HepG2 (cell line): ENCODE results near the gene CHMP2B. TPM values are rescaled to one million over a fixed set of nuclear protein-coding genes. Genes with fewer than 3 reads are reported as not detected.

Experiments used
- ATAC-seq: fragments of 200-7000 bp; cut with Tn5 transposase; 3 replicates; pipeline ENCODE4 v1.9.1; 2020; ENCODE audit warnings: mild to moderate bottlenecking, moderate library complexity
- BruUV-seq: library from RNA; stranded (reverse); fragments of 400-500 nt; replicated peaks from 2 replicates; lab custom pipeline; 2021; lab: Mats Ljungman, UMichigan
- CTCF ChIA-PET: fragments of 300-600 bp; formaldehyde crosslinking; extraction: SDS; loops from one replicate; lab custom pipeline; 2021; ENCODE audit warnings: low total read pairs, inconsistent platforms, low intra/inter-chr PET ratio; lab: Yijun Ruan, JAX
- POLR2A ChIA-PET: fragments of 350-600 bp; sonication (Branson Sonifier 250); formaldehyde crosslinking; loops from one replicate; lab custom pipeline; 2020; ENCODE audit warnings: antibody characterized with exemption, inconsistent platforms; lab: Yijun Ruan, JAX
- DNase-seq: peaks from one replicate; pipeline ENCODE4 v3.0.0-alpha.2; 2015; ENCODE audit warnings: low spot score
- FAIRE-seq: peaks from 3 replicates; lab custom pipeline; 2011; peaks lifted over from hg19 to GRCh38; lab: Jason Lieb, UNC
- H2AFZ ChIP-seq: one replicate; pipeline ENCODE4 v1.6.1; 2011; ENCODE audit warnings: low read length, inconsistent platforms
- H3K27ac ChIP-seq: fragments of 300-600 bp; 3 replicates; pipeline ENCODE4 v1.8.0; 2011; ENCODE audit warnings: mixed run types, mild to moderate bottlenecking, mixed read lengths, low read length, inconsistent platforms; ENCODE audit not compliant: insufficient read depth; ENCODE audit errors: extremely low read length
- H3K27me3 ChIP-seq, 2 experiments: fragments of 200-600 bp in 1 of 2; 2 replicates in 1 of 2; 3 replicates in 1 of 2; pipeline versions ENCODE4 v1.6.0 to v1.8.0; 2011; ENCODE audit warnings: low read length in 2 of 2, mild to moderate bottlenecking in 2 of 2, moderate library complexity in 2 of 2, inconsistent platforms in 1 of 2; ENCODE audit not compliant: insufficient read depth in 2 of 2, control insufficient read depth in 1 of 2
- H3K36me3 ChIP-seq, 2 experiments: fragments of 200-600 bp in 1 of 2; replicated peaks in 1 of 2; 2 replicates in 1 of 2; 3 replicates in 1 of 2; pipeline versions ENCODE4 v1.5.1 to v1.8.0; 2011; ENCODE audit warnings: low read length in 2 of 2, inconsistent platforms in 1 of 2; ENCODE audit not compliant: insufficient read depth in 2 of 2, control insufficient read depth in 1 of 2
- H3K4me1 ChIP-seq: 2 replicates; pipeline ENCODE4 v1.5.1; 2012; ENCODE audit warnings: low read length, inconsistent platforms; ENCODE audit not compliant: insufficient read depth
- H3K4me2 ChIP-seq: 2 replicates; pipeline ENCODE4 v1.6.0; 2011; ENCODE audit warnings: low read depth, low read length, inconsistent platforms
- H3K4me3 ChIP-seq, 3 experiments: fragments of 200-600 bp in 1 of 3; sonication (generic), shearing (Covaris generic) in 1 of 3; replicated peaks in 1 of 3; 2 replicates each; pipeline ENCODE4 v1.5.1; 2011 to 2016; ENCODE audit warnings: low read length in 3 of 3, inconsistent platforms in 2 of 3, low read depth in 2 of 3, mild to moderate bottlenecking in 2 of 3, control low read depth in 1 of 3, mixed read lengths in 1 of 3; ENCODE audit not compliant: insufficient read depth in 1 of 3
- H3K79me2 ChIP-seq: one replicate; pipeline ENCODE4 v1.6.1; 2011; ENCODE audit warnings: low read length, inconsistent platforms; ENCODE audit not compliant: insufficient read depth
- H3K9ac ChIP-seq: 2 replicates; pipeline ENCODE4 v1.6.0; 2011; ENCODE audit warnings: mild to moderate bottlenecking, low read depth, low read length, inconsistent platforms; ENCODE audit not compliant: insufficient read depth
- H3K9me3 ChIP-seq: 2 replicates; pipeline ENCODE4 v1.5.1; 2012; ENCODE audit warnings: mild to moderate bottlenecking, low read length
- H4K20me1 ChIP-seq: 2 replicates; pipeline ENCODE4 v1.6.0; 2011; ENCODE audit warnings: inconsistent platforms, mild to moderate bottlenecking, low read length, moderate library complexity; ENCODE audit not compliant: insufficient read depth
- CBFB ChIP-seq: sonication (generic); formaldehyde crosslinking; IDR thresholded peaks from 2 replicates; pipeline ENCODE4 v1.4.0; 2020; ENCODE audit warnings: missing genetic modification reagents
- MAFK ChIP-seq, 2 experiments: IDR thresholded peaks in 1 of 2; conservative IDR thresholded peaks in 1 of 2; 2 replicates each; pipeline ENCODE4 v1.6.1; 2011; ENCODE audit warnings: improper control_type of control experiment in 2 of 2, low read length in 2 of 2
- SETDB1 ChIP-seq: sonication (generic); formaldehyde crosslinking; IDR thresholded peaks from 2 replicates; pipeline ENCODE4 v1.5.1; 2020; ENCODE audit warnings: missing genetic modification reagents, mild to moderate bottlenecking, borderline replicate concordance
- SNAPC2 ChIP-seq: sonication (generic); formaldehyde crosslinking; IDR thresholded peaks from 2 replicates; pipeline ENCODE4 v1.8.1; 2022; ENCODE audit warnings: mild to moderate bottlenecking, missing genetic modification reagents
- SRSF9 ChIP-seq: fragments of 200-400 bp; formaldehyde crosslinking; IDR thresholded peaks from 2 replicates; pipeline ENCODE4 v1.6.1; 2018; ENCODE audit warnings: borderline replicate concordance, mild to moderate bottlenecking, low read depth, low read length; ENCODE audit not compliant: insufficient read depth, poor library complexity, severe bottlenecking
- TAF15 ChIP-seq: fragments of 200-400 bp; formaldehyde crosslinking; IDR thresholded peaks from one replicate; pipeline ENCODE4 v1.6.1; 2018; ENCODE audit warnings: mild to moderate bottlenecking, low read depth, low read length; ENCODE audit not compliant: poor library complexity, severe bottlenecking
- ZNF605 ChIP-seq: sonication (generic); formaldehyde crosslinking; IDR thresholded peaks from 2 replicates; pipeline ENCODE4 v1.8.0; 2022; ENCODE audit warnings: mild to moderate bottlenecking, missing genetic modification reagents
- WGBS: methylation state at CpG from one replicate; pipeline ENCODE4 v1.1.6; 2017; ENCODE audit warnings: low lambda C conversion rate; 5-methylcytosine and 5-hydroxymethylcytosine counted together
- in situ Hi-C: cut with HindIII; loops from 2 replicates; pipeline ENCODE4 v1.10.0; 2017; ENCODE audit warnings: low pct_unique_long_range_greater_than_20kb; ENCODE audit not compliant: extremely low pct_ligation_motif_present
- intact Hi-C: fragments of 100-400 bp; cut with micrococcal nuclease; formaldehyde crosslinking; loops from one replicate; pipeline ENCODE4 v1.10.0; 2022; ENCODE audit not compliant: unreplicated experiment
- polyA plus RNA-seq, 8 experiments: library from polyadenylated mRNA; depleted of rRNA in 3 of 8; stranded (reverse) in 7 of 8; unstranded in 1 of 8; fragments of >200 nt; fragmentation: Illumina TruSeq in 4 of 8; extraction: Trizol in 4 of 8; gene quantifications; 2 replicates each; pipeline versions ENCODE4 v1.2.1 to v1.2.3, GENCODE V29; 2011 to 2016; ENCODE audit warnings: low read depth in 4 of 8, missing spikeins in 1 of 8, mixed read lengths in 1 of 8; ENCODE audit not compliant: insufficient read depth in 1 of 8
- total RNA-seq, 5 experiments: library from RNA; depleted of rRNA; stranded (reverse); fragments of >200 nt; fragmentation: Illumina TruSeq; extraction: Trizol; gene quantifications; 2 replicates each; pipeline ENCODE4 v1.2.3, GENCODE V29; 2016; ENCODE audit warnings: low read depth in 1 of 5
- TF ChIP-seq, protein P1 (sequence below): sonication (generic); formaldehyde crosslinking; IDR thresholded peaks from 2 replicates; pipeline ENCODE4 v1.9.0; 2021; ENCODE audit warnings: missing genetic modification reagents, borderline replicate concordance

Gene CHMP2B
- total and polyA plus RNA-seq, 2 of the 13 experiments (the other 11 are each of a cell fraction or from before 2014, with no cell fraction given): 6.9 to 33.5 TPM

DNA sequence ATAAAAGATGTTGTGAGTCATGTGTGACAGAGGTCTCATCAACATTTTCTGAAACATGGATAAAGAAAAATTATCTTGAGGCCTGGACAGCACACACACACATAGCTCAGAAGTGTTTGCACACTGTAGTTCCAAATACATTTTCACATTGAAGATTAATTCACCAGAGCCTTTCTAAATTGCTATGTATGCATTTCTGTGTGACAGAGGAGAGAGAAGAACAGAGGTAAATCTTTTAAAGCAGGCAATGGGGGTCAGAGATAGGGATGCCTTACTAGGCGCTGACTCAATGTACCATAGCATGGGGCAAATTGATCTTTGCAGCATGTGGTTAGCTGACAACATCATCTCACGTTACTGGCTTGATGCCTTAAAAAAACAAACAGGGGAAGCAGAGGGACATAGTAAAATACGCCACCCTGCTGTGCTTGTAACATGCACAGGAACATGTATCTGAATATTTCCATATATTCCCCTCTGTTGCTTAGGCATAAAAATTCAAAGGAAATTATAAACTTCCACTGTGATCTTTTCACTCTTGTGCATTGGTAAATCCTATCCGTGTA is 41.6 kb downstream of the CHMP2B start:
- 34% methylated on average over 4 of the region's 4 CpGs for WGBS

DNA sequence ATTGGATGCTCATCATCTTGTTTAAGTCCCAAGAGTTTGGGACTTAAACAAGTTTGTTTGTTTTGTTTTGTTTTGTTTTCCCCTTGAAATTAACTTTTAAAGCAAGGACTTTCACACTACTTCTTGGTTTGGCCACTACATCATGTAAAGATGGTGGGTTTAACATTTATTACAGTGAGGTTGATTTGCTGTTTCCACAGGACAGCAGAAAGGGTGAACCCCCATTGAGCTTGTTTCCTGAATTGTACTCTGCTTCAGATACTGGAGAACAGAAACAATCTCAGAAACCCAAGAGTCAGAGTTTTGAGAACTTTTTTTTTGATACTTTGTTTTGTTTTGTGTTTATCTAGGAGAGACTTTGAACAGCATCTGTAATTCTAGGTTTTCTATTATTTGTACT is 42.6 kb downstream of the CHMP2B start:
- in situ Hi-C loops: no loop called here
- no peak overlapping the region for H3K4me3 ChIP-seq
- H3K9me3 ChIP-seq: no peaks in the 10 kb centered on the region
- BruUV-seq: no TSS peak
- no peak overlapping the region for H3K9ac ChIP-seq
- ChIA-PET CTCF (no interaction called here), POLR2A (no interaction called here)
- no peak overlapping the region for H3K4me2 ChIP-seq
- H2AFZ ChIP-seq: no peak overlapping the region
- H3K27me3 ChIP-seq: no peaks in the 10 kb centered on the region
- H4K20me1 ChIP-seq: no peaks in the 10 kb centered on the region
- FAIRE-seq (no peak), DNase-seq (no peak), ATAC-seq (no peak)
- no peaks in the 10 kb centered on the region for H3K79me2 ChIP-seq
- H3K4me1 ChIP-seq: no peaks in the 10 kb centered on the region
- no peaks in the 10 kb centered on the region for H3K36me3 ChIP-seq
- no peak overlapping the region for H3K27ac ChIP-seq
- intact Hi-C loops: loop anchor here (10.0 kb wide), 1 partner anchor 735 kb away; no protein-coding TSS in a partner anchor
- no peak for TF ChIP-seq SRSF9
- TF ChIP-seq CBFB (CRISPR knock-in tag): no peak
- TF ChIP-seq, protein P1, sequence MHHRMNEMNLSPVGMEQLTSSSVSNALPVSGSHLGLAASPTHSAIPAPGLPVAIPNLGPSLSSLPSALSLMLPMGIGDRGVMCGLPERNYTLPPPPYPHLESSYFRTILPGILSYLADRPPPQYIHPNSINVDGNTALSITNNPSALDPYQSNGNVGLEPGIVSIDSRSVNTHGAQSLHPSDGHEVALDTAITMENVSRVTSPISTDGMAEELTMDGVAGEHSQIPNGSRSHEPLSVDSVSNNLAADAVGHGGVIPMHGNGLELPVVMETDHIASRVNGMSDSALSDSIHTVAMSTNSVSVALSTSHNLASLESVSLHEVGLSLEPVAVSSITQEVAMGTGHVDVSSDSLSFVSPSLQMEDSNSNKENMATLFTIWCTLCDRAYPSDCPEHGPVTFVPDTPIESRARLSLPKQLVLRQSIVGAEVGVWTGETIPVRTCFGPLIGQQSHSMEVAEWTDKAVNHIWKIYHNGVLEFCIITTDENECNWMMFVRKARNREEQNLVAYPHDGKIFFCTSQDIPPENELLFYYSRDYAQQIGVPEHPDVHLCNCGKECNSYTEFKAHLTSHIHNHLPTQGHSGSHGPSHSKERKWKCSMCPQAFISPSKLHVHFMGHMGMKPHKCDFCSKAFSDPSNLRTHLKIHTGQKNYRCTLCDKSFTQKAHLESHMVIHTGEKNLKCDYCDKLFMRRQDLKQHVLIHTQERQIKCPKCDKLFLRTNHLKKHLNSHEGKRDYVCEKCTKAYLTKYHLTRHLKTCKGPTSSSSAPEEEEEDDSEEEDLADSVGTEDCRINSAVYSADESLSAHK (CRISPR knock-in tag): no peak
- no peak for TF ChIP-seq ZNF605
- no peak for TF ChIP-seq TAF15
- no peak for TF ChIP-seq SETDB1 (CRISPR knock-in tag)

More for the DNA sequence above, 41.6 kb downstream of the CHMP2B start:
- H3K9me3 ChIP-seq: no peaks in the 10 kb centered on the region
- H3K4me1 ChIP-seq: no peaks in the 10 kb centered on the region
- POLR2A ChIA-PET: no interaction called here
- CTCF ChIA-PET: no interaction called here
- H4K20me1 ChIP-seq: no peaks in the 10 kb centered on the region
- DNase-seq (no peak), FAIRE-seq (no peak), ATAC-seq (no peak)
- intact Hi-C loops: loop anchor here (10.0 kb wide), 1 partner anchor 736 kb away; no protein-coding TSS in a partner anchor
- H3K9ac ChIP-seq: no peak overlapping the region
- no peaks in the 10 kb centered on the region for H3K79me2 ChIP-seq
- no peaks in the 10 kb centered on the region for H3K27me3 ChIP-seq
- no TSS peak for BruUV-seq
- H3K4me3 ChIP-seq: no peak overlapping the region
- no peak overlapping the region for H3K4me2 ChIP-seq
- in situ Hi-C loops: no loop called here
- H2AFZ ChIP-seq: no peak overlapping the region
- peak in 1 of 2 experiments; percentile 48; a peak in 2 of 4 replicates for TF ChIP-seq MAFK (conservative IDR thresholded peaks at IDR 0.05 in 1 of 2, IDR thresholded peaks at IDR 0.05 in 1 of 2; ENCODE audit: low read length in 2 of 2)
- no peak for TF ChIP-seq SNAPC2 (CRISPR knock-in tag)
- H3K36me3 ChIP-seq: no peaks in the 10 kb centered on the region
- H3K27ac ChIP-seq: no peak overlapping the region
